Measurements from ENCODE around the gene ORMDL3.

GRCh38 chr17:39927929-39928857 lies 792 bp upstream of the ORMDL3 start:
- no peak for TF ChIP-seq ZFP3 (CRISPR knock-in tag; IDR thresholded peaks at IDR 0.05)
- TF ChIP-seq TSHZ2 (CRISPR knock-in tag; IDR thresholded peaks at IDR 0.05), result no peak
- TF ChIP-seq CREB5 (CRISPR knock-in tag; IDR thresholded peaks at IDR 0.05; ENCODE audit: low read depth), result no peak
- no peak for TF ChIP-seq CSRNP3 (CRISPR knock-in tag; IDR thresholded peaks at IDR 0.05)
- TF ChIP-seq TCF4 (CRISPR knock-in tag; IDR thresholded peaks at IDR 0.05; ENCODE audit: borderline replicate concordance), result no peak
- TF ChIP-seq OSR1 (CRISPR knock-in tag; IDR thresholded peaks at IDR 0.05), result no peak
- no peak for TF ChIP-seq PPARA (CRISPR knock-in tag; IDR thresholded peaks at IDR 0.05; ENCODE audit: borderline replicate concordance)
- no peak for TF ChIP-seq PATZ1 (CRISPR knock-in tag; IDR thresholded peaks at IDR 0.05; ENCODE audit: borderline replicate concordance)
- TF ChIP-seq RARB (CRISPR knock-in tag; IDR thresholded peaks at IDR 0.05), result no peak
- no peak for TF ChIP-seq BACH2 (CRISPR knock-in tag; IDR thresholded peaks at IDR 0.05; ENCODE audit: borderline replicate concordance)
- no peak for TF ChIP-seq SNAI2 (CRISPR knock-in tag; IDR thresholded peaks at IDR 0.05)
- TF ChIP-seq TOX (CRISPR knock-in tag; IDR thresholded peaks at IDR 0.05; ENCODE audit: borderline replicate concordance), result no peak
- no peak for TF ChIP-seq ZNF8 (CRISPR knock-in tag; IDR thresholded peaks at IDR 0.05)
- TF ChIP-seq ZNF70 (CRISPR knock-in tag; IDR thresholded peaks at IDR 0.05), result no peak

Data from SK-N-SH treated with all-trans-retinoic acid at 6 μM for 48 hours (cell line).